Stomach (tissue), 9 donors: ENCODE results near the gene PNMA5. TPM values are rescaled to one million over a fixed set of nuclear protein-coding genes. Genes with fewer than 3 reads are reported as not detected.

Experiments used
- DNase-seq, 2 donors: peaks; one replicate each; pipeline versions ENCODE4 v3.0.0 to v3.0.0-alpha.2; 2013 to 2019
- H3K27ac ChIP-seq, 5 donors: fragments of 200-600 bp in 4 of 5; sonication (generic) in 4 of 5; one replicate each; pipeline ENCODE4 v1.5.1; 2013 to 2019; ENCODE audit warnings: mild to moderate bottlenecking in 1 of 5, moderate library complexity in 1 of 5
- H3K27me3 ChIP-seq, 3 donors: fragments of 200-600 bp; sonication (generic); one replicate each; pipeline ENCODE4 v1.5.1; 2017 to 2019; ENCODE audit warnings: mixed run types in 1 of 3
- H3K36me3 ChIP-seq, 4 donors: fragments of 200-600 bp; sonication (generic); 1 replicate in 3 of 4; 2 replicates in 1 of 4; pipeline ENCODE4 v1.5.1; 2016 to 2019
- H3K4me1 ChIP-seq, 4 donors: fragments of 200-600 bp; sonication (generic); one replicate each; pipeline ENCODE4 v1.5.1; 2016 to 2019
- H3K4me3 ChIP-seq, 4 donors: fragments of 200-600 bp; sonication (generic) in 3 of 4; one replicate each; pipeline ENCODE4 v1.5.1; 2016 to 2019; ENCODE audit warnings: mild to moderate bottlenecking in 1 of 4
- H3K9me3 ChIP-seq, 4 donors: fragments of 200-600 bp; sonication (generic); one replicate each; pipeline ENCODE4 v1.5.1; 2016 to 2019
- CTCF ChIP-seq, 7 experiments: fragments of 450-650 bp in 4 of 7; fragments of 200-600 bp in 3 of 7; sonication (generic) in 3 of 7; IDR thresholded peaks; one replicate each; pipeline ENCODE4 v1.5.1; 2016 to 2019; ENCODE audit warnings: antibody characterized with exemption in 7 of 7, control low read depth in 2 of 7, mild to moderate bottlenecking in 1 of 7
- EP300 ChIP-seq: sonication (generic); formaldehyde crosslinking; IDR thresholded peaks from one replicate; pipeline ENCODE4 v1.6.1; 2017; ENCODE audit warnings: antibody characterized with exemption
- POLR2A ChIP-seq, 4 donors: fragments of 450-650 bp; IDR thresholded peaks; one replicate each; pipeline ENCODE4 v1.6.1; 2016; ENCODE audit warnings: antibody characterized with exemption in 4 of 4, control low read depth in 2 of 4, mild to moderate bottlenecking in 1 of 4, moderate library complexity in 1 of 4
- POLR2AphosphoS5 ChIP-seq, 3 donors: sonication (generic); formaldehyde crosslinking; IDR thresholded peaks; one replicate each; pipeline ENCODE4 v1.6.1; 2016; ENCODE audit warnings: antibody characterized with exemption in 3 of 3
- WGBS, 5 donors: extraction: QIAGEN DNeasy Blood & Tissue Kit in 3 of 5; methylation state at CpG; one replicate each; pipeline versions ENCODE4 v1.1.5 to v1.1.7; 2013 to 2018; 5-methylcytosine and 5-hydroxymethylcytosine counted together
- intact Hi-C: fragments of 100-400 bp; cut with DNase I; formaldehyde crosslinking; loops from one replicate; pipeline ENCODE4 v1.15.1; 2023; ENCODE audit warnings: low total_unique reads
- polyA plus RNA-seq, 3 donors: library from polyadenylated mRNA; stranded (reverse); fragments of 200-250 nt; gene quantifications; one replicate each; pipeline ENCODE4 v1.2.3, GENCODE V29; 2013
- total RNA-seq, 5 donors: library from RNA; depleted of rRNA; stranded (reverse); fragments of >200 nt; gene quantifications; one replicate each; pipeline versions ENCODE4 v1.1.0 to v1.2.3, GENCODE V29; 2014 to 2016
- donor health status: healthy with polysubstance abuse.
- donor health status: Bipolar disorder and iron deficiency.
- donor health status: healthy.

PNMA5 gene
- total and polyA plus RNA-seq, 8 donors: 0.05 TPM; not detected in 7

GRCh38 chrX:152960115-152960514 is 33.8 kb downstream of the PNMA5 start:
- intact Hi-C loops: no loop called here
- no peak for DNase-seq
- TF ChIP-seq POLR2AphosphoS5 (IDR thresholded peaks at IDR 0.05) (no peak), POLR2A (IDR thresholded peaks at IDR 0.05) (no peak), EP300 (no peak), CTCF (IDR thresholded peaks at IDR 0.05) (no peak)
- 65 to 100% (median 87%) methylated on average over 1 of the region's 1 CpG for WGBS, 5 donors
- H3K4me1 ChIP-seq: peaks cover 0 to 7% (median 0%) of the 10 kb centered on the region in 4 donors
- no peak overlapping the region for H3K4me3 ChIP-seq
- no peaks in the 10 kb centered on the region for H3K9me3 ChIP-seq
- H3K27ac ChIP-seq: no peak overlapping the region
- H3K27me3 ChIP-seq: no peaks in the 10 kb centered on the region
- H3K36me3 ChIP-seq: peaks cover 0 to 1% (median 0%) of the 10 kb centered on the region in 4 donors

- Histone ChIP-seq H3K27ac (no peak overlapping the region), H3K4me1 (peaks cover 0 to 7% (median 0%) of the 10 kb centered on the region in 4 donors), H3K36me3 (no peaks in the 10 kb centered on the region), H3K9me3 (no peaks in the 10 kb centered on the region), H3K4me3 (no peak overlapping the region), H3K27me3 (no peaks in the 10 kb centered on the region)
- 70 to 92% (median 84%) methylated on average over 6 of the region's 6 CpGs; no CpG with 5 or more reads in 1 of the 5 donors for WGBS, 5 donors
- no peak for DNase-seq
- TF ChIP-seq CTCF (IDR thresholded peaks at IDR 0.05): no peak
- TF ChIP-seq POLR2A (IDR thresholded peaks at IDR 0.05): no peak
- no peak for TF ChIP-seq POLR2AphosphoS5 (IDR thresholded peaks at IDR 0.05)
- no peak for TF ChIP-seq EP300
- intact Hi-C loops: no loop called here
These were observed 34.3 kb downstream of the PNMA5 start for GRCh38 chrX:152959626-152960025.

GRCh38 chrX:152958524-152959465 is 35.1 kb downstream of the PNMA5 start:
- WGBS, 5 donors: 18 to 34% (median 29%) methylated on average over 29 to 53 of the region's 53 CpGs
- H3K27ac ChIP-seq: peak overlapping the region; percentile 59 to 80 (median 70)
- H3K9me3 ChIP-seq: no peaks in the 10 kb centered on the region
- TF ChIP-seq EP300 (no peak), POLR2AphosphoS5 (IDR thresholded peaks at IDR 0.05) (peak; percentile 12 to 83 (median 62)), CTCF (IDR thresholded peaks at IDR 0.05) (peak in 6 of 7 experiments; percentile 69 to 96 (median 78))
- H3K4me3 ChIP-seq: peak overlapping the region; percentile 21 to 35 (median 26)
- H3K36me3 ChIP-seq: no peaks in the 10 kb centered on the region
- H3K4me1 ChIP-seq: peaks cover 0 to 7% (median 0%) of the 10 kb centered on the region in 4 donors
- intact Hi-C loops: no loop called here
- H3K27me3 ChIP-seq: no peaks in the 10 kb centered on the region
- peak; percentile 87 to 97 for DNase-seq

- Histone ChIP-seq H3K4me3 (peak overlapping the region in 3 of 4 donors; percentile 21 to 35 (median 25)), H3K27me3 (no peaks in the 10 kb centered on the region), H3K36me3 (no peaks in the 10 kb centered on the region), H3K27ac (peak overlapping the region in 4 of 5 donors; percentile 59 to 80 (median 68)), H3K4me1 (peaks cover 0 to 7% (median 0%) of the 10 kb centered on the region in 4 donors), H3K9me3 (no peaks in the 10 kb centered on the region)
- intact Hi-C loops: no loop called here
- no peak for DNase-seq
- TF ChIP-seq EP300: no peak
- 76 to 90% (median 86%) methylated on average over 4 to 5 of the region's 5 CpGs for WGBS, 5 donors
These were observed 35.9 kb downstream of the PNMA5 start for GRCh38 chrX:152958047-152958446.
